HUES48 (cell line): ENCODE results near the gene CRIP1.

ENCODE experiments used
- H3K27ac ChIP-seq: one replicate; pipeline ENCODE4 v1.7.0; 2013; ENCODE audit warnings: low read depth, low read length, inconsistent platforms
- H3K27me3 ChIP-seq: 2 replicates; pipeline ENCODE4 v1.6.1; 2013; ENCODE audit warnings: mild to moderate bottlenecking, low read length; ENCODE audit not compliant: control insufficient read depth, insufficient read depth
- H3K36me3 ChIP-seq: 2 replicates; pipeline ENCODE4 v1.6.1; 2013; ENCODE audit warnings: low read length; ENCODE audit not compliant: control insufficient read depth, insufficient read depth
- H3K4me1 ChIP-seq: 2 replicates; pipeline ENCODE4 v1.6.1; 2013; ENCODE audit warnings: mild to moderate bottlenecking, low read length; ENCODE audit not compliant: control insufficient read depth, insufficient read depth
- H3K4me3 ChIP-seq: 2 replicates; pipeline ENCODE4 v1.5.1; 2013; ENCODE audit warnings: mild to moderate bottlenecking, low read depth, low read length
- H3K9ac ChIP-seq: 2 replicates; pipeline ENCODE4 v1.6.1; 2013; ENCODE audit warnings: mild to moderate bottlenecking, low read depth, low read length, moderate library complexity
- H3K9me3 ChIP-seq: 2 replicates; pipeline ENCODE4 v1.6.1; 2013; ENCODE audit warnings: low read length; ENCODE audit not compliant: control insufficient read depth, insufficient read depth

The CRIP1 gene

GRCh38 chr14:105473033-105473676 is 13.5 kb upstream of the CRIP1 start:
- Histone ChIP-seq H3K27ac (no peak overlapping the region), H3K4me3 (peak overlapping the region; percentile 64; the same call in 1 of the 2 replicates), H3K9ac (no peak overlapping the region), H3K27me3 (peaks cover 34% of the 10 kb centered on the region), H3K9me3 (no peaks in the 10 kb centered on the region), H3K36me3 (peaks cover 16% of the 10 kb centered on the region), H3K4me1 (peaks cover 11% of the 10 kb centered on the region)

DNA sequence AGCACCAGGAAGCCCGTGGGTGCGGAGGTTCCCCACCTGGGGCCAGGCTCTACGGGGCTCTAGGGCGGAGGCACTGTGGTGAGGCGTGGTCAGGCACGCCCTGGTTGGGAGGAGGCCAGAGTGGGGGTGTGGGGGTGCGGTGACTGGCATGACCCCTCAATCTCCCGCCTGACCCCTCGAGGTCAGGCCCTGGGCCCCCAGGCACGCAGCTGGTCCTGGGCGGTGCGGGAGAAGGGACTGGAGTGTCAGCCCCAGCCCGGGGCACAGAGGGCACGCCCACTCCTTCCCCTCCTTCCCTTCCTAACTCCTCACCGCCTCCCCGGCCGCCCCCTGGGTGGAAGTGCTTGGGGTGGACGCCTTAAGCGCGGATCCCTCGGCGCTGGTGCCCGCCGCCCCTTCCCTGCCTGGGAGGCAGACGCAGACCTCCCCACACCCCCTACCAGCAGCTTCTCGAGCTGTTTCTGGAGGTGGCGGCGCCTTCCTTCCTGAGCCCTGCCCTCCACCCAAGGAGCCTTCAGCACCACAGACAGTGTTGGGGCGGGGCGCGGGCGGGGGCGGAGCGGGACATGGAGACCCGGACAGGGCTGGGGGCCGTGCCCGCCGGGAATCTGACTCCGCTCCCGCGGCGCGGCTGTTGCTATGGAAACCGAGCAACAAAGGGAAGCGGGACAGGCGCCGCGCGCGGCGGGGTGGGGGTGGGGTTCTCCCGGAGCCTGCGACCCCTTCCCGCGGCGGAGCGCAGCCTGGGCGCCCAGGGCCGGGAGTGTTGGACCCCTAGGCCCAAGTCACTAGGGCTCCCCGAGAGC is 12.8 kb upstream of the CRIP1 start:
- Histone ChIP-seq H3K4me1 (peaks cover 11% of the 10 kb centered on the region), H3K27me3 (peaks cover 41% of the 10 kb centered on the region), H3K9me3 (no peaks in the 10 kb centered on the region), H3K27ac (peak overlapping the region; percentile 78), H3K4me3 (peak overlapping the region; percentile 64), H3K36me3 (peaks cover 10% of the 10 kb centered on the region; the same call in 1 of the 2 replicates), H3K9ac (no peak overlapping the region; the same call in 1 of the 2 replicates)

DNA sequence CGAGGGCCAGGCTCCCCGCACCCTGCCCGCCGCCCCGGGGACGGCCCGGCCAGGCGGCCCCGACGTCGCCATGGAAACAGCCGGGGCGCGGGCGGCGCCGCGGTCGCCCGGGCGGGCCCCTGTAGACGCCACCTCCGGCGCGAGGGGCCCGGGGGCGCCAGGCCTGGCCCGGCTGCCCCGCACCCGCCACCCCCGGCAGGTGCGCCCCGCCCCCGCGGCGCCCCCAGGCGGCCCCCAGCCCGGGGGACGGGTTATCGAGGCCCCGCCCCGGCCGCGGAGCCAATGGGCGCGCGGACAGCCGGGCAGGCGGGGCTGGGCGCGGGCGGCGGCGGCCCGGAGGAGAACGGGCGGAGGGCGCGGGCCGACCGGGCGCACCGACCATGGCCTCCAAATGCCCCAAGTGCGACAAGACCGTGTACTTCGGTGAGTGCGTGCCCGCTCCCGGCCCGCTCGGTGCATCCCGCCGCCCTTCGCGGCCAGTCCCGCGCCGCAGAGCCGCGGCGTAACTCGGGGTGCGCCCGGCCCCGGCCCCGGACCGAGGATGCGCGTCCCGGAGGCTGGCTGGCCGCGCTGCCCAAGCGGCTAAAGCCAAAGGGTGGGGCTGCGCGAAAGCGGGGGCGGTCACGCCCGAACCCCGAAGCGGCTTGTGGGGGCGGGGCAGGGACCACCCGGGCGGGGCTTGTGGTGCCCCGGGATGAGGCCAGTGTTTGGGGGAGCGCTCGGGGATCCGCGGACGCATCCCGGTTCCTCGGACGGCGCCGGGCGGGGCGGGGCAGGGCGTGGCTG is 12.0 kb upstream of the CRIP1 start, which contains the start of gene CRIP2:
Gene CRIP2, plus strand, starts transcription at position 339 of the 786 bp plus-strand sequence. Its CDS starts 42 bp downstream, at position 381.
- Histone ChIP-seq H3K9me3 (no peaks in the 10 kb centered on the region), H3K27me3 (peaks cover 49% of the 10 kb centered on the region), H3K4me3 (peak within 1 kb of the TSS; percentile 64), H3K9ac (no peak within 1 kb of the TSS; the same call in 1 of the 2 replicates), H3K27ac (peak within 1 kb of the TSS; percentile 78), H3K36me3 (peaks cover 5% of the 10 kb centered on the region; the same call in 1 of the 2 replicates), H3K4me1 (peaks cover 12% of the 10 kb centered on the region)

DNA sequence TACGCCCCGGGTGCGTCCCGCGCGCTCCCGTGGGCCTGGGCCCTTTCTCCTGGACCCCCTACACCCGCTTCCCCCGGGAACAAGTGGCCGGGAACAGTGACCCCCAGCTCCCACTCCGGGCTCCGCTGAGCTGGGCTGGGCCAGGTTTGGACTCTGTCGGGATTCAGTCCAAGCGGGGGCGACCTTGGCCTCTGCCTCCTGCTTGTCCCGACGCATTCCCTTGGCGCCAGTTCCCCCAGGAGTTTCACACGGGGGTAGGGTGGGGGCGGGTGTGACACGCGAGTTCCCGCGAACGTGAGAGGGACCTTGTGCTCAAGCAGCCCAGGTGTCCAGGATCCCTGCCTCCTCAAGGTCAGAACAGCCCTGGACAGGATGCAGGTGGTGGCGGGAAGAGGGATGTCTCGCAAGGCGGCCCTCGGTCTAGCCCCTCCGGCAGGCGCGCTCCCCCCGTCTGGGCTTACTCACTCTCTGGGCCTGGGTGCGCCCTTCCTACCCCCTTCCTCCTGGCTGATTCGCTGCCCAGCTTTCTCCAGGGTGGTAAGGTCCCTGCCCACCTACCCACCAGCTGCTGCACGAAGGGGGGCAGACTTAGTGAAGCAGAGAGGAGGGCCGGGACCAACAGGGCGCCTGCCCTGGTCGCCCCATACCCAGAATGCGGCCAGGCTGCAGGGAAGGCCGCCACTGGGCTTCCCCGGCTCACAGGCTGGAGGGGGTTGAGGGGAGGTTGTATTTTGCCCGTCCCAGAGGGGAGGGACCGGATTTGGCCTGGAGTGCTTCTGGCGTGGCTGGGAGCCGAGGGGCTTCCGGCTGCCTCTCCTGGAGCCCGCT is 11.2 kb upstream of the CRIP1 start:
- H3K9me3 ChIP-seq: no peaks in the 10 kb centered on the region
- H3K27me3 ChIP-seq: peaks cover 57% of the 10 kb centered on the region
- H3K27ac ChIP-seq: no peak overlapping the region
- peak overlapping the region; percentile 64 for H3K4me3 ChIP-seq
- no peak overlapping the region for H3K9ac ChIP-seq
- H3K4me1 ChIP-seq: peaks cover 15% of the 10 kb centered on the region
- H3K36me3 ChIP-seq: peaks cover 3% of the 10 kb centered on the region; the same call in 1 of the 2 replicates

DNA sequence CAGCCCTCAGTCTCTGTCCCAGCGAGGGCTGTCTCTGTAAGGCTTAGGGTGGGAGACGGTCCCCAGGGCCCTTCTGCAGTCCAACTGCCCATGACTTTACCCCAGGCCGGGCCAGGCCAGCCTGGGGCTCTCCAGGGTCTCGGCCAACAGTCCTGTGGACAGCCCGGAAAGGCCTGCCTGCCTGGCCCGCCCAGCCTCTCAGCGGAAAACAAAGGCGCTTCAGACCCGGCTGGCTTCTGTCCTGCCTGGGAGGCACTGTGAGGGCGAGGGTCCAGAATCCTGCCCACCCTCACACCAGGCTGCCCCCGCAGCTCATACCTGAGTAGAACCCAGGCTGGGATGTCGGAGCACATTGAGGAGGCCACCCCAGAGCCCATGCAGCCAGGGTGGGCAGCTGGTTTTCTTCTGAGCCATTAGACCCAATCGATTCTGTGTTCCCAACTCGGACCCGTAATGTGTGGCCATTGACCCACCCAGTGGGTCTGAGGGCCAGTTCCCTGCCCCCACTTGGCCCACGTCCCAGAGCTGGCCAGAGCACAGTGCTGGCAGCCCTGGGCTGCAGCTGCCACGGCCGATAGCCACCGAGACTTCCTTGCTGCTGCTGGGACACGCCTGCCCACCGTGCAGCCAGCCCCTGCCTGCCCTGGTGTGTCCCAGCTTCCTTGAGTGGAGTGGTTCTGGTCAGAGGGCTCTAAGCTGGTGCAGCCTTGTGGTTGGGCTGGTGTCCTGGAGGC is 10.4 kb upstream of the CRIP1 start:
- no peak overlapping the region for H3K27ac ChIP-seq
- peaks cover 65% of the 10 kb centered on the region for H3K27me3 ChIP-seq
- H3K4me1 ChIP-seq: peaks cover 16% of the 10 kb centered on the region
- no peak overlapping the region for H3K9ac ChIP-seq
- peak overlapping the region; percentile 64; the same call in 1 of the 2 replicates for H3K4me3 ChIP-seq
- H3K9me3 ChIP-seq: no peaks in the 10 kb centered on the region
- no peaks in the 10 kb centered on the region for H3K36me3 ChIP-seq

DNA sequence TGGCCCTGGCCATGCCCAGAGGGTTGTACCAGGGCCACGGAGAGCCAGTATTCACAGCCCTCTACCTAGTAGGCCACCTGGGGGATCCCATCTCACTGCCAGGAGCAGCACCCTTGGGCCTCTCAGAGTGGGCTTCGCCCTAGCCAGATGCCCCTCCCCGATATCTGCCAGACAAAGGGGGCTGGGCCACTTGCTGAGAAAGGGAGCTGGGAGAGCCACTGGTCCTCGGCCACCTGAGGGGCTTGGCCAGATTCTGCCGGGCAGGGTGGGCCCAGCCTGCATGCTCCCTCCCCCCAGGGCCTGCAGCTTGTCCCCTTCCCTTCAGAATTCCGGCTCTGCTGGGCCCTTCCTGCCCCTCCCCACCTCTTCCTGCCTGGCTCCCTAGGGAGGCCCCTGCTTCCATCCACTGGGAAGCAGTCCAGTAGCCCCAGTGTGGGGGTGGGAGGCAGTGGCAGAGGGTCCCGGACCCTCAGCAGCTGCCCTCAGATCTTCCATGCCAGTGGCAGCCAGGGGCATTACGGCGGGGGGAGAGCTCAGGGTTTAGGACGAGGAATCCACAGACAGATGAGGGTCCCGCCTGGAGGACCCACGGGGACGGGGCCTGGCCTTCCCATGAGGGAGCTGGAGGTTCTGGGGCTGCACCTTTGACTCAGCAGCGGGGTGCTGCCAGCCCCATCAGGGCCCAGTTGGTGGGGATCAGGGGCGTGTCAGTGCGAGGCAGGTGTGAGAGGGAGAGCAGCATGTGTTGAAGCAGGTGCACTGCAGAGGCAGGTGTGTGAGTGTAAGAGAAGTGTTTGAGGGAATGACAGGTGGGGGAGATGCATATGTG is 9.6 kb upstream of the CRIP1 start:
- no peak overlapping the region for H3K27ac ChIP-seq
- no peaks in the 10 kb centered on the region for H3K9me3 ChIP-seq
- H3K36me3 ChIP-seq: no peaks in the 10 kb centered on the region
- no peak overlapping the region for H3K4me3 ChIP-seq
- H3K4me1 ChIP-seq: peaks cover 19% of the 10 kb centered on the region
- H3K27me3 ChIP-seq: peaks cover 71% of the 10 kb centered on the region
- no peak overlapping the region for H3K9ac ChIP-seq

- no peaks in the 10 kb centered on the region for H3K9me3 ChIP-seq
Observed at GRCh38 chr14:105477660-105478397, 8.9 kb upstream of the CRIP1 start.

DNA sequence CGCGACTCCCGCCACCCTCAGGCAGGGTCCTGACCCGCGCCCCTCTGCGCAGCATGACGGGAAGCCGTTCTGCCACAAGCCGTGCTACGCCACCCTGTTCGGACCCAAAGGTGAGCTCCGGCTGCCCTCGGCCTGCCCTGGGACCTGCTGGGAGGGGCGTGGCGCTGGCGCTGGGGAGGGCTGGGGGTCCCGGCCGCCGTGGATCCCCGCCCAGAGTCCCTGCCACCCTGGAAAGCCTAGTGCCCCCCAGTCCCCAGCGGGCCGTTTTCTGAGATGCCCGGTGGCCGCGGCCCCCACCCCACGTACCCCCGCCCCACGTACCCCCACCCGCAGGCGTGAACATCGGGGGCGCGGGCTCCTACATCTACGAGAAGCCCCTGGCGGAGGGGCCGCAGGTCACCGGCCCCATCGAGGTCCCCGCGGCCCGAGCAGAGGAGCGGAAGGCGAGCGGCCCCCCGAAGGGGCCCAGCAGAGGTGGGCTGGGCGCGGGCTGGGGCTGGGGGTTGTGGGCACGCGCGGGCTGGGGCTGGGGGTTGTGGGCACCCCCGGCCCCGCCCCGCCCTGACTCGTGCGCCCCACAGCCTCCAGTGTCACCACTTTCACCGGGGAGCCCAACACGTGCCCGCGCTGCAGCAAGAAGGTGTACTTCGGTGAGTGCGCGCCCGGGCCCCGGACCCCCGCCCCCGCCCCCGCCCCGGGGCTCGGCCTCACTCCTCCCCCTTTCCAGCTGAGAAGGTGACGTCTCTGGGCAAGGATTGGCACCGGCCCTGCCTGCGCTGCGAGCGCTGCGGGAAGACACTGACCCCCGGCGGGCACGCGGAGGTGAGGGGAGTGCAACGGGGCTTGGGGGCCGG is 8.1 kb upstream of the CRIP1 start:
- no peaks in the 10 kb centered on the region for H3K9me3 ChIP-seq
- peaks cover 82% of the 10 kb centered on the region for H3K27me3 ChIP-seq
- H3K4me1 ChIP-seq: peaks cover 23% of the 10 kb centered on the region
- H3K4me3 ChIP-seq: no peak overlapping the region
- H3K9ac ChIP-seq: no peak overlapping the region
- H3K27ac ChIP-seq: no peak overlapping the region
- no peaks in the 10 kb centered on the region for H3K36me3 ChIP-seq

More at GRCh38 chr14:105477660-105478397, 8.9 kb upstream of the CRIP1 start:
- Histone ChIP-seq H3K4me1 (peaks cover 23% of the 10 kb centered on the region), H3K27me3 (peaks cover 79% of the 10 kb centered on the region), H3K9ac (no peak overlapping the region), H3K4me3 (no peak overlapping the region), H3K36me3 (no peaks in the 10 kb centered on the region), H3K27ac (no peak overlapping the region)
